HepG2 (cell line): ENCODE measurements around the gene XPNPEP2. TPM values are rescaled to one million over a fixed set of nuclear protein-coding genes. Genes with fewer than 3 reads are reported as not detected.

Experiments
- ATAC-seq: fragments of 200-7000 bp; cut with Tn5 transposase; 3 replicates; pipeline ENCODE4 v1.9.1; 2020; ENCODE audit warnings: mild to moderate bottlenecking, moderate library complexity
- BruUV-seq: library from RNA; stranded (reverse); fragments of 400-500 nt; replicated peaks from 2 replicates; lab custom pipeline; 2021; lab: Mats Ljungman, UMichigan
- CTCF ChIA-PET: fragments of 300-600 bp; formaldehyde crosslinking; extraction: SDS; loops from one replicate; lab custom pipeline; 2021; ENCODE audit warnings: low total read pairs, inconsistent platforms, low intra/inter-chr PET ratio; lab: Yijun Ruan, JAX
- POLR2A ChIA-PET: fragments of 350-600 bp; sonication (Branson Sonifier 250); formaldehyde crosslinking; loops from one replicate; lab custom pipeline; 2020; ENCODE audit warnings: antibody characterized with exemption, inconsistent platforms; lab: Yijun Ruan, JAX
- DNase-seq: peaks from one replicate; pipeline ENCODE4 v3.0.0-alpha.2; 2015; ENCODE audit warnings: low spot score
- FAIRE-seq: peaks from 3 replicates; lab custom pipeline; 2011; peaks lifted over from hg19 to GRCh38; lab: Jason Lieb, UNC
- H2AFZ ChIP-seq: one replicate; pipeline ENCODE4 v1.6.1; 2011; ENCODE audit warnings: low read length, inconsistent platforms
- H3K27ac ChIP-seq: fragments of 300-600 bp; 3 replicates; pipeline ENCODE4 v1.8.0; 2011; ENCODE audit warnings: mixed run types, mild to moderate bottlenecking, mixed read lengths, low read length, inconsistent platforms; ENCODE audit not compliant: insufficient read depth; ENCODE audit errors: extremely low read length
- H3K27me3 ChIP-seq, 2 experiments: fragments of 200-600 bp in 1 of 2; 2 replicates in 1 of 2; 3 replicates in 1 of 2; pipeline versions ENCODE4 v1.6.0 to v1.8.0; 2011; ENCODE audit warnings: low read length in 2 of 2, mild to moderate bottlenecking in 2 of 2, moderate library complexity in 2 of 2, inconsistent platforms in 1 of 2; ENCODE audit not compliant: insufficient read depth in 2 of 2, control insufficient read depth in 1 of 2
- H3K36me3 ChIP-seq, 2 experiments: fragments of 200-600 bp in 1 of 2; replicated peaks in 1 of 2; 2 replicates in 1 of 2; 3 replicates in 1 of 2; pipeline versions ENCODE4 v1.5.1 to v1.8.0; 2011; ENCODE audit warnings: low read length in 2 of 2, inconsistent platforms in 1 of 2; ENCODE audit not compliant: insufficient read depth in 2 of 2, control insufficient read depth in 1 of 2
- H3K4me1 ChIP-seq: 2 replicates; pipeline ENCODE4 v1.5.1; 2012; ENCODE audit warnings: low read length, inconsistent platforms; ENCODE audit not compliant: insufficient read depth
- H3K4me2 ChIP-seq: 2 replicates; pipeline ENCODE4 v1.6.0; 2011; ENCODE audit warnings: low read depth, low read length, inconsistent platforms
- H3K4me3 ChIP-seq, 3 experiments: fragments of 200-600 bp in 1 of 3; sonication (generic), shearing (Covaris generic) in 1 of 3; replicated peaks in 1 of 3; 2 replicates each; pipeline ENCODE4 v1.5.1; 2011 to 2016; ENCODE audit warnings: low read length in 3 of 3, inconsistent platforms in 2 of 3, low read depth in 2 of 3, mild to moderate bottlenecking in 2 of 3, control low read depth in 1 of 3, mixed read lengths in 1 of 3; ENCODE audit not compliant: insufficient read depth in 1 of 3
- H3K79me2 ChIP-seq: one replicate; pipeline ENCODE4 v1.6.1; 2011; ENCODE audit warnings: low read length, inconsistent platforms; ENCODE audit not compliant: insufficient read depth
- H3K9ac ChIP-seq: 2 replicates; pipeline ENCODE4 v1.6.0; 2011; ENCODE audit warnings: mild to moderate bottlenecking, low read depth, low read length, inconsistent platforms; ENCODE audit not compliant: insufficient read depth
- H3K9me3 ChIP-seq: 2 replicates; pipeline ENCODE4 v1.5.1; 2012; ENCODE audit warnings: mild to moderate bottlenecking, low read length
- H4K20me1 ChIP-seq: 2 replicates; pipeline ENCODE4 v1.6.0; 2011; ENCODE audit warnings: inconsistent platforms, mild to moderate bottlenecking, low read length, moderate library complexity; ENCODE audit not compliant: insufficient read depth
- GABPA ChIP-seq, 2 experiments: IDR thresholded peaks; 2 replicates each; pipeline ENCODE4 v1.6.1; 2011 to 2016; ENCODE audit warnings: low read depth in 2 of 2, low read length in 1 of 2, missing biosample characterization in 1 of 2, missing genetic modification characterization in 1 of 2
- KLF12 ChIP-seq: sonication (generic); formaldehyde crosslinking; IDR thresholded peaks from 2 replicates; pipeline ENCODE4 v1.4.0; 2020; ENCODE audit warnings: missing genetic modification reagents, borderline replicate concordance
- MAFF ChIP-seq: IDR thresholded peaks from 2 replicates; pipeline ENCODE4 v1.6.1; 2011; ENCODE audit warnings: low read depth, low read length, improper control_type of control experiment
- MAFK ChIP-seq, 2 experiments: IDR thresholded peaks in 1 of 2; conservative IDR thresholded peaks in 1 of 2; 2 replicates each; pipeline ENCODE4 v1.6.1; 2011; ENCODE audit warnings: improper control_type of control experiment in 2 of 2, low read length in 2 of 2
- WGBS: methylation state at CpG from one replicate; pipeline ENCODE4 v1.1.6; 2017; ENCODE audit warnings: low lambda C conversion rate; 5-methylcytosine and 5-hydroxymethylcytosine counted together
- in situ Hi-C: cut with HindIII; loops from 2 replicates; pipeline ENCODE4 v1.10.0; 2017; ENCODE audit warnings: low pct_unique_long_range_greater_than_20kb; ENCODE audit not compliant: extremely low pct_ligation_motif_present
- intact Hi-C: fragments of 100-400 bp; cut with micrococcal nuclease; formaldehyde crosslinking; loops from one replicate; pipeline ENCODE4 v1.10.0; 2022; ENCODE audit not compliant: unreplicated experiment
- polyA plus RNA-seq, 8 experiments: library from polyadenylated mRNA; depleted of rRNA in 3 of 8; stranded (reverse) in 7 of 8; unstranded in 1 of 8; fragments of >200 nt; fragmentation: Illumina TruSeq in 4 of 8; extraction: Trizol in 4 of 8; gene quantifications; 2 replicates each; pipeline versions ENCODE4 v1.2.1 to v1.2.3, GENCODE V29; 2011 to 2016; ENCODE audit warnings: low read depth in 4 of 8, missing spikeins in 1 of 8, mixed read lengths in 1 of 8; ENCODE audit not compliant: insufficient read depth in 1 of 8
- total RNA-seq, 5 experiments: library from RNA; depleted of rRNA; stranded (reverse); fragments of >200 nt; fragmentation: Illumina TruSeq; extraction: Trizol; gene quantifications; 2 replicates each; pipeline ENCODE4 v1.2.3, GENCODE V29; 2016; ENCODE audit warnings: low read depth in 1 of 5
- TF ChIP-seq, protein P1 (sequence below): sonication (generic); formaldehyde crosslinking; IDR thresholded peaks from 2 replicates; pipeline ENCODE4 v1.4.0; 2020; ENCODE audit warnings: mild to moderate bottlenecking, missing genetic modification reagents

The XPNPEP2 gene
- total and polyA plus RNA-seq, 2 of the 13 experiments (the other 11 are each of a cell fraction or from before 2014, with no cell fraction given): 1.1 to 1.8 TPM

DNA sequence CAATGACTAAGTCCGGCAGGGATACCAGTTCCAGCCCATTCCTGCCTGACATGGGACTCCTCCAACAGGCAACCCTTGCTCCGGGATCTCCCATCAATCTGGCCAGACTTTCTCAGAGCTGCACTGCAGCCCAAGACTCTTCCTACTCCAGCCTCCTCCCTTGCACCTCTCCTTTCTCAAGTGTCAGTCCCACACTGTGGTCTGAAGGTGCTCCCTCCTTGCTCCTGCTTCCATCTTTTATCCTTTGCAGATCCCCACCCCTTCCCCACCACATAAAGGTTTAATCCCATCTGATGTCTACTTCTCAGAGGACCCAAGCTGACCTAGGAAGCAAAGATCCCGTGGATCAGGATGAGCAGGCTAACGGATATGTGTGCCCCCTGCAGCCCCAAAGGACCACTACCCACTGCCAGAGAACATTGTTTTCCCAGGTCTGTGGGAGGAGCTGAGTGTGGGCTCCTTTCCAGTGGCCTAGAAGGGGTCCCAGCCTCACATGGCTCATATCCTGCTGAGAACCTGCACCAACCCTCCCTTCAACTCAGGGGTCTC lies 33.3 kb upstream of the XPNPEP2 start (continued):
- TF ChIP-seq, protein P1, sequence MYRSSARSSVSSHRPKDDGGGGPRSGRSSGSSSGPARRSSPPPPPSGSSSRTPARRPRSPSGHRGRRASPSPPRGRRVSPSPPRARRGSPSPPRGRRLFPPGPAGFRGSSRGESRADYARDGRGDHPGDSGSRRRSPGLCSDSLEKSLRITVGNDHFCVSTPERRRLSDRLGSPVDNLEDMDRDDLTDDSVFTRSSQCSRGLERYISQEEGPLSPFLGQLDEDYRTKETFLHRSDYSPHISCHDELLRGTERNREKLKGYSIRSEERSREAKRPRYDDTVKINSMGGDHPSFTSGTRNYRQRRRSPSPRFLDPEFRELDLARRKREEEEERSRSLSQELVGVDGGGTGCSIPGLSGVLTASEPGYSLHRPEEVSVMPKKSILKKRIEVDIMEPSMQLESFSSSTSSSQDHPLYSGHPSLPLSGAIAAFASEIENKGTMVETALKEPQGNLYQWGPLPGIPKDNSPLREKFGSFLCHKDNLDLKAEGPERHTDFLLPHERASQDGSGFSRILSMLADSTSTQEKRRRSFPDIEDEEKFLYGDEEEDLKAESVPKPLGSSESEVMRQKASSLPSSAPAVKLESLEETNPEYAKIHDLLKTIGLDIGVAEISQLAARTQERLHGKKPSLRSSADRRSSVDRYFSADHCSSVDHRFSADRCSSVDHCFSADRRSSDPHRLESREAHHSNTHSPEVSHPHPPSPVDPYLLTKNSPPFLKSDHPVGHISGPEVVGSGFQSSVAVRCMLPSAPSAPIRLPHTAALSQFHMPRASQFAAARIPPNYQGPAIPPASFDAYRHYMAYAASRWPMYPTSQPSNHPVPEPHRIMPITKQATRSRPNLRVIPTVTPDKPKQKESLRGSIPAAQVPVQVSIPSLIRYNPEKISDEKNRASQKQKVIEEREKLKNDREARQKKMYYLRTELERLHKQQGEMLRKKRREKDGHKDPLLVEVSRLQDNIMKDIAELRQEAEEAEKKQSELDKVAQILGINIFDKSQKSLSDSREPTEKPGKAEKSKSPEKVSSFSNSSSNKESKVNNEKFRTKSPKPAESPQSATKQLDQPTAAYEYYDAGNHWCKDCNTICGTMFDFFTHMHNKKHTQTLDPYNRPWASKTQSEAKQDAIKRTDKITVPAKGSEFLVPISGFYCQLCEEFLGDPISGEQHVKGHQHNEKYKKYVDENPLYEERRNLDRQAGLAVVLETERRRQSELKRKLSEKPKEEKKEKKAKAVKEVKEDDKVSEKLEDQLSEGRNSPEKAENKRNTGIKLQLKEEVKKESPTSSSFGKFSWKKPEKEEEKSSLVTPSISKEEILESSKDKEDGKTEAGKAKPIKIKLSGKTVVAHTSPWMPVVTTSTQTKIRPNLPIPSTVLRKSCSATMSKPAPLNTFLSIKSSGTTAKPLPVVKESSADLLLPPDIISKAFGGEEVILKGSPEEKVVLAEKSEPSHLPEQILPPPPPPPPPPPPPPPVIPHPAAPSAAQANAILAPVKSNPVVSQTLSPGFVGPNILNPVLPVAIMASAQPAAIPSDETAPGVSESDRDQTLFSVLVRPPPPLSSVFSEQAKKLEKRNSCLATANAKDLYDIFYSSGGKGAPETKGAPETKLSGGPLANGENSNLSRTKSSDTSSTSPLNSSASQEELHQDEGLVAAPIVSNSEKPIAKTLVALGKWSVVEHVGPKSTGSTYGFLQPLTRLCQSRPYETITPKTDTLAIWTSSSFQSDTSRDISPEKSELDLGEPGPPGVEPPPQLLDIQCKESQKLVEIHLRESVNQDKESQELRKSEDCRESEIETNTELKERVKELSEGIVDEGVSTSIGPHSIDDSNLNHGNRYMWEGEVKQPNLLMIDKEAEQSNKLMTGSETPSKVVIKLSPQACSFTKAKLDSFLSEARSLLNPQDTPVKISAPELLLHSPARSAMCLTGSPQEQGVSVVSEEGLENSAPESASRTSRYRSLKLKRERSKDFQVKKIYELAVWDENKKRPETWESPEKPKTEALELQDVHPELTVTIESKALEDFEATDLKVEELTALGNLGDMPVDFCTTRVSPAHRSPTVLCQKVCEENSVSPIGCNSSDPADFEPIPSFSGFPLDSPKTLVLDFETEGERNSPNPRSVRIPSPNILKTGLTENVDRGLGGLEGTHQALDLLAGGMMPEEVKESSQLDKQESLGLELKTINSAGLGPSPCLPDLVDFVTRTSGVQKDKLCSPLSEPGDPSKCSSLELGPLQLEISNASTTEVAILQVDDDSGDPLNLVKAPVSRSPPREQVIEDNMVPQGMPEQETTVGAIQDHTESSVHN (CRISPR knock-in tag): no peak

DNA sequence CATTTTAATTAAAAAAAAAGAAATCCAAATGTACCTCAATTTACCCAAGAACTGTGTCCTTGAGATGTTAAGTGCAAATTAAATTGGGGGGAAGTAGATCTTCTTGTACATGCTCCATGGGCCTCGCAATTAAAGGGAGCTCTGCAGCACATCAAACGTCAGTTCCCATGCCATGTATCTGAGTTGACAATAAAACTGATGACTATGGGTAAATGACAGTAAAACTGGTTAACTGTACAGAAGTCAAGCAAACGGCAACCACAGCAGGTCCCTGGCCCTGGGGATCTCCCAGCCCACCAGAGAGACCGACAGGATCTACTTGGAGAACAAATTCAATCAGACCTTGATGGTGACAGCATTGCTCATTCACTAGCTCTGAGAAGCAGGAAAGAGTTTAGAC lies 32.8 kb upstream of the XPNPEP2 start:
- Histone ChIP-seq H3K4me2 (no peak overlapping the region), H3K27ac (no peak overlapping the region), H4K20me1 (no peaks in the 10 kb centered on the region), H3K36me3 (no peaks in the 10 kb centered on the region), H3K4me3 (no peak overlapping the region), H3K4me1 (no peaks in the 10 kb centered on the region), H3K9ac (no peak overlapping the region), H3K27me3 (no peaks in the 10 kb centered on the region), H3K79me2 (no peaks in the 10 kb centered on the region), H3K9me3 (no peaks in the 10 kb centered on the region), H2AFZ (no peak overlapping the region)
- WGBS: 44% methylated on average over 2 of the region's 4 CpGs
- DNase-seq: no peak
- ATAC-seq: no peak
- CTCF ChIA-PET: no interaction called here
- BruUV-seq: no TSS peak
- POLR2A ChIA-PET: no interaction called here
- FAIRE-seq: no peak
- intact Hi-C loops: no loop called here
- TF ChIP-seq MAFF (peak; percentile 64), GABPA (IDR thresholded peaks at IDR 0.05; ENCODE audit: low read depth, low read length) (no peak), GABPA (CRISPR knock-in tag; IDR thresholded peaks at IDR 0.05; ENCODE audit: low read depth) (no peak), MAFK (conservative IDR thresholded peaks at IDR 0.05 in 1 of 2, IDR thresholded peaks at IDR 0.05 in 1 of 2; ENCODE audit: low read length in 2 of 2) (peak; percentile 44 to 53), KLF12 (no peak)
- in situ Hi-C loops: no loop called here
